ENCODE data around the gene LIG1.

LIG1 gene

DNA sequence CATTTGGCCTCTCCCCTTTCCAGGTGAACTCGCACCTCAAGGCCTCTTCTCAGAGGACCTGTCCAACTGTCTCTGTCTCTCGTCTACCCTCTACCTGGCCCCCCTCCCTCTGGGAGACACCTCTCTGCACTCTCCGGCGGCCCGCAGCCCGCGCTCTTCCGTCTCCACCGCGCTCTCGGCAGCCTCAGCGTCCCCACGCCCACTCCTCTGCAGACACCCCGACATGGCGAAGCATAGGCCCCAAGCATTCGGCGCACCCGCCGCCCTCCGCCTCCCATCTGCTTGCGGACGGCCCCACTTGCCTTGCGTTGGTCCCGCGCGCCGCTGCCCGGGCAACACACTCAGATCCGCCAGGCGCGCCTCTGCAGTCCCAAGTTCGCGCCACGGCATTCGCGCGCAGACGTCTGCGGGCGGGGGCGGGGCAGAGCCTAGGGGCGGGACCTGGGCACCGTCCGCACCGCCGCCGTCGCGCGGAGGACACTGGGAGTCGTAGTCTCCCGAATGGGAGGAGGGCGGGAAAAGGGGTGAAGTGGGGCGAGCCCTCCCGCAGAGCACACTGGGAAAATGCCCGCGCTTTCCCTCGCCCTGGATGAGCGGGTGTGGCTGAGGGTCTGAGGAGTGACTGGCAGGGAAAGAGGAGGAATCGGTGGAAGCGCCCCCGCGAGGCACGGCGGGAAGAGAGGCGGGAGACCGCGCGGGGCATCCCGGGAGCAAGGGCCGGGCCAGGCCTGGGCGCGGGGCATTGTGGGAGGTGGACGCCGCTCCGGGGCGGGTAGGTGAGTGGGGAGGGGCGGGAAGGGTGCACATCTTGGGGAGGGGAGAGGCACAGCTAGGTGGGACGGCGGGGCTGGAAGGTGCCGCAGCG lies at the start of gene LIG1, which contains the start of gene ZSWIM9:
LIG1 (minus strand) TSS at position 406 of the 865 bp plus-strand sequence. CDS start 4,778 bp downstream, outside the sequence.
ZSWIM9 (plus strand) TSS at position 742 of the 865 bp plus-strand sequence. CDS start 1,123 bp downstream, outside the sequence.
- H3K9ac ChIP-seq (ENCODE audit: low read depth, low read length) = peak within 1 kb of the TSS; percentile 97
- peaks cover 6% of the 10 kb centered on the region; the same call in 1 of the 2 replicates for H3K36me3 ChIP-seq (ENCODE audit: insufficient read depth, low read length)
- H3K4me1 ChIP-seq (ENCODE audit: insufficient read depth, low read length) = no peaks in the 10 kb centered on the region; the same call in 1 of the 2 replicates
- H3K9me3 ChIP-seq (ENCODE audit: control insufficient read depth, insufficient read depth, low read length) = no peaks in the 10 kb centered on the region

- Histone ChIP-seq H3K4me1 (ENCODE audit: insufficient read depth, low read length) (peaks cover 6% of the 10 kb centered on the region; the same call in 1 of the 2 replicates), H3K9ac (ENCODE audit: low read depth, low read length) (no peak overlapping the region), H3K9me3 (ENCODE audit: control insufficient read depth, insufficient read depth, low read length) (no peaks in the 10 kb centered on the region), H3K36me3 (ENCODE audit: insufficient read depth, low read length) (no peaks in the 10 kb centered on the region)
These were observed 48.9 kb upstream of the LIG1 start for GRCh38 chr19:48218997-48219396.

- Histone ChIP-seq H3K9ac (ENCODE audit: low read depth, low read length) (no peak overlapping the region), H3K36me3 (ENCODE audit: insufficient read depth, low read length) (no peaks in the 10 kb centered on the region), H3K4me1 (ENCODE audit: insufficient read depth, low read length) (peaks cover 6% of the 10 kb centered on the region; the same call in 1 of the 2 replicates), H3K9me3 (ENCODE audit: control insufficient read depth, insufficient read depth, low read length) (no peaks in the 10 kb centered on the region)
These were observed 46.8 kb upstream of the LIG1 start for GRCh38 chr19:48216933-48217332.

GRCh38 chr19:48213959-48214358 lies 43.8 kb upstream of the LIG1 start:
- H3K4me1 ChIP-seq (ENCODE audit: insufficient read depth, low read length) = peaks cover 4% of the 10 kb centered on the region; the same call in 1 of the 2 replicates
- no peaks in the 10 kb centered on the region for H3K9me3 ChIP-seq (ENCODE audit: control insufficient read depth, insufficient read depth, low read length)
- H3K9ac ChIP-seq (ENCODE audit: low read depth, low read length) = no peak overlapping the region
- H3K36me3 ChIP-seq (ENCODE audit: insufficient read depth, low read length) = no peaks in the 10 kb centered on the region

DNA sequence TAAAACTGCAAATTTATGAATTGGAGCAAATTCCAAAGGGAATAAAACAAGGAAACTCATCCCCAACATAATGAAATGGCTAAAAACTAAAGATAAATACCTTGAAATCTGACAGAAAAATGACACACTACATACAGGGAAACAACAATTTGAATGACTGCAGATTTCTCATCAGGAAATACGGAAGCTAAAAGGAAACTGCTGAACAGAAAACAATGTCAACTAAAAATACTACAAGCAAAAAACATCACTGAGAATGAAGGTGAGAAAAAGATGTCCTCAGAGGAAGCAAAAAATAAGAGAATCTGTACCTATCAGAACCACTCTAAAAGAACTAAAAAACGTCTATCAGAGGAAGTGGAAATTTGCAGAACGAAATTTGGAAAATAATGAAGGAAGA lies 39.9 kb upstream of the LIG1 start:
- no peaks in the 10 kb centered on the region for H3K9me3 ChIP-seq (ENCODE audit: control insufficient read depth, insufficient read depth, low read length)
- no peaks in the 10 kb centered on the region for H3K36me3 ChIP-seq (ENCODE audit: insufficient read depth, low read length)
- no peaks in the 10 kb centered on the region for H3K4me1 ChIP-seq (ENCODE audit: insufficient read depth, low read length)
- H3K9ac ChIP-seq (ENCODE audit: low read depth, low read length) = no peak overlapping the region

- no peaks in the 10 kb centered on the region for H3K36me3 ChIP-seq (ENCODE audit: insufficient read depth, low read length)
- no peak overlapping the region for H3K9ac ChIP-seq (ENCODE audit: low read depth, low read length)
- no peaks in the 10 kb centered on the region for H3K9me3 ChIP-seq (ENCODE audit: control insufficient read depth, insufficient read depth, low read length)
- H3K4me1 ChIP-seq (ENCODE audit: insufficient read depth, low read length) = no peaks in the 10 kb centered on the region; the same call in 1 of the 2 replicates
These were observed 36.4 kb upstream of the LIG1 start for GRCh38 chr19:48206397-48207093.

- H3K4me1 ChIP-seq (ENCODE audit: insufficient read depth, low read length) = no peaks in the 10 kb centered on the region; the same call in 1 of the 2 replicates
- H3K9ac ChIP-seq (ENCODE audit: low read depth, low read length) = peak overlapping the region; percentile 60
- no peaks in the 10 kb centered on the region for H3K36me3 ChIP-seq (ENCODE audit: insufficient read depth, low read length)
- no peaks in the 10 kb centered on the region for H3K9me3 ChIP-seq (ENCODE audit: control insufficient read depth, insufficient read depth, low read length)
These were observed 33.9 kb upstream of the LIG1 start for GRCh38 chr19:48203794-48204628.

DNA sequence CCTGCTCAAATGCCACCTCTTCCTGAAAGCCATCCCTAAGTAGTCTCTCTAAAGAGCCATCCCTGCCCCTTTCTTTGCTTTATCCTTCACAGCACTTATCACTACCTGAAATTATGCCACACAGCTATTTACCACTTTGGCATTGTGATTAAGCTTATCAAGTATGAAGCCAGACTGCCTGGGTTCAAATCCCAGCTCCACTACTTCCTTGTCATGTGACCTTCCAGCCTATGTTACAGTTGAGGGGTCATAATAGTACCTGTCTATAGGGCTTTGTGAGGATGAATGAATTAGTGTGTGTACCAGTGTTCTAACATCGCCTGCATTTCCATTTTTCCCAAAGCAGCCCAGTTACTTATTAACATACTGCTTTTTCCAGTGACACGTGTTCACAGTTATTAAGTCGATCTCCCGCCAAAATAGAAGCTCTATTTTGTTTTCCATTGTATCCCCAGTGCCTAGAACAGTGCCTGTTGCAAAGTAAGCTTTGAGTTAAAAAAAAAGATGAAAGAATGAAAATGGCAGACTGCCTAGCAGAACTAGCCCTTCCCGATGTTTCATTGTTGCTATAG lies 33.2 kb upstream of the LIG1 start:
- no peaks in the 10 kb centered on the region; the same call in 1 of the 2 replicates for H3K4me1 ChIP-seq (ENCODE audit: insufficient read depth, low read length)
- no peaks in the 10 kb centered on the region for H3K36me3 ChIP-seq (ENCODE audit: insufficient read depth, low read length)
- peak overlapping the region; percentile 55; the same call in 1 of the 2 replicates for H3K9ac ChIP-seq (ENCODE audit: low read depth, low read length)
- no peaks in the 10 kb centered on the region for H3K9me3 ChIP-seq (ENCODE audit: control insufficient read depth, insufficient read depth, low read length)

- H3K4me1 ChIP-seq (ENCODE audit: insufficient read depth, low read length) = no peaks in the 10 kb centered on the region; the same call in 1 of the 2 replicates
- no peaks in the 10 kb centered on the region for H3K9me3 ChIP-seq (ENCODE audit: control insufficient read depth, insufficient read depth, low read length)
- peak overlapping the region; percentile 11; the same call in 1 of the 2 replicates for H3K9ac ChIP-seq (ENCODE audit: low read depth, low read length)
These were observed 27.0 kb upstream of the LIG1 start for GRCh38 chr19:48196933-48197665.

GRCh38 chr19:48196321-48196763 lies 26.2 kb upstream of the LIG1 start:
- no peaks in the 10 kb centered on the region for H3K9me3 ChIP-seq (ENCODE audit: control insufficient read depth, insufficient read depth, low read length)
- H3K36me3 ChIP-seq (ENCODE audit: insufficient read depth, low read length) = no peaks in the 10 kb centered on the region
- H3K4me1 ChIP-seq (ENCODE audit: insufficient read depth, low read length) = no peaks in the 10 kb centered on the region; the same call in 1 of the 2 replicates
- H3K9ac ChIP-seq (ENCODE audit: low read depth, low read length) = peak overlapping the region; percentile 11; the same call in 1 of the 2 replicates

More at GRCh38 chr19:48196933-48197665, 27.0 kb upstream of the LIG1 start:
- H3K36me3 ChIP-seq (ENCODE audit: insufficient read depth, low read length) = no peaks in the 10 kb centered on the region

DNA sequence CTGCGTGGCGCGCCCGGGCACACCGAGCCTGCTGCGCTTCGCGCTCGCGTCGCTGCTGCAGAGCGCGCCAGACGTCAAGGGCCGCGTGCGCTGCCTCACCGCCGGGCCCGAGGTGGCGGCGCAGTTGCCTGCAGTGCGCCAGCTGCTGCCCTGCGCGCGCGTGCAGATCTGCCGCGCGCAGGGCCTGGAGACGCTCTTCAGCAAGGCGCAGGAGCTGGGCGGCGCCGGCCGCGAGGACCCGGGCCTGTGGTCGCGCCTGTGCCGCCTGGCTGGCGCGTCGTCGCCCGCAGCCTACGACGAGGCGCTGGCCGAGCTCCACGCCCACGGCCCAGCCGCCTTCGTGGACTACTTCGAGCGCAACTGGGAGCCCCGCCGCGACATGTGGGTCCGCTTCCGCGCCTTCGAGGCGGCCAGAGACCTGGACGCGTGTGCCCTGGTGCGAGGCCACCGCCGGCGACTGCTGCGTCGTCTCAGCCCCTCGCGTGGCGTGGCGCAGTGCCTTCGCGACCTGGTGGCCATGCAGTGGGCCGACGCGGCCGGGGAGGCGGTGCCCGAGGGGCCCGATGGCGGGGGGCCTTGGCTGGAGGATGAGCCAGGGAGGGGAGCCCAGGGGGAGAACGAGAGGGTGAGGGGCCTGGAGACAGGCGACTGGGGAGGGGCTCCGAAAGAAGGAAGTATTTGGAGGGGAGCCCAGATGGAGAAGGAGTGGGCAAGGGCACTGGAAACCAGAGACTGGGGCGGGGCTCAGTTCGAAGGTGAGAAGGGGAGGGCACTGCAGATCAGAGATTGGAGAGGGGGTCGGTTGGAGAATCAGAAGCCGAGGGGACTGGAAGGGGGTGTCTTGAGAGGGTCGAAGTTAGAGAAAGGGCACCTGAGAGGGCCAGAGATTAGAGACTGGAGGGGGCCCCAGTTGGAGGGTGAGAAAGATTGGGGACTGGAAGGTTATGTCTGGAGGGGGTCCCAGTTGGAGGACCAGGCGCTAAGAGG lies 25.0 kb upstream of the LIG1 start:
- no peaks in the 10 kb centered on the region for H3K36me3 ChIP-seq (ENCODE audit: insufficient read depth, low read length)
- no peak overlapping the region for H3K9ac ChIP-seq (ENCODE audit: low read depth, low read length)
- H3K4me1 ChIP-seq (ENCODE audit: insufficient read depth, low read length) = peaks cover 4% of the 10 kb centered on the region
- no peaks in the 10 kb centered on the region for H3K9me3 ChIP-seq (ENCODE audit: control insufficient read depth, insufficient read depth, low read length)
